GM18951 (cell line): Measurements from ENCODE around the gene HNF1B.
A peak's percentile ranks its signal among the peaks of the same experiment; 100 is the strongest.
"Not testable (repeated sequence)": the region's sequence is repeated elsewhere in the genome, so short reads cannot be mapped to it uniquely, and the experiment has no call there.

ENCODE experiments used
- POLR2A ChIP-seq: IDR thresholded peaks from 4 replicates; pipeline ENCODE4 v1.6.1; 2011; ENCODE audit warnings: mild to moderate bottlenecking; ENCODE audit not compliant: insufficient read length, insufficient read depth; ENCODE audit errors: extremely low read depth
- in situ Hi-C: fragments of 300-500 bp; cut with MboI; formaldehyde crosslinking; loops from one replicate; pipeline ENCODE4 v1.12.0; 2022; ENCODE audit warnings: low sequenced_read_pairs, mixed read lengths, inconsistent platforms; ENCODE audit not compliant: unreplicated experiment

The HNF1B gene, protein sequence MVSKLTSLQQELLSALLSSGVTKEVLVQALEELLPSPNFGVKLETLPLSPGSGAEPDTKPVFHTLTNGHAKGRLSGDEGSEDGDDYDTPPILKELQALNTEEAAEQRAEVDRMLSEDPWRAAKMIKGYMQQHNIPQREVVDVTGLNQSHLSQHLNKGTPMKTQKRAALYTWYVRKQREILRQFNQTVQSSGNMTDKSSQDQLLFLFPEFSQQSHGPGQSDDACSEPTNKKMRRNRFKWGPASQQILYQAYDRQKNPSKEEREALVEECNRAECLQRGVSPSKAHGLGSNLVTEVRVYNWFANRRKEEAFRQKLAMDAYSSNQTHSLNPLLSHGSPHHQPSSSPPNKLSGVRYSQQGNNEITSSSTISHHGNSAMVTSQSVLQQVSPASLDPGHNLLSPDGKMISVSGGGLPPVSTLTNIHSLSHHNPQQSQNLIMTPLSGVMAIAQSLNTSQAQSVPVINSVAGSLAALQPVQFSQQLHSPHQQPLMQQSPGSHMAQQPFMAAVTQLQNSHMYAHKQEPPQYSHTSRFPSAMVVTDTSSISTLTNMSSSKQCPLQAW

DNA sequence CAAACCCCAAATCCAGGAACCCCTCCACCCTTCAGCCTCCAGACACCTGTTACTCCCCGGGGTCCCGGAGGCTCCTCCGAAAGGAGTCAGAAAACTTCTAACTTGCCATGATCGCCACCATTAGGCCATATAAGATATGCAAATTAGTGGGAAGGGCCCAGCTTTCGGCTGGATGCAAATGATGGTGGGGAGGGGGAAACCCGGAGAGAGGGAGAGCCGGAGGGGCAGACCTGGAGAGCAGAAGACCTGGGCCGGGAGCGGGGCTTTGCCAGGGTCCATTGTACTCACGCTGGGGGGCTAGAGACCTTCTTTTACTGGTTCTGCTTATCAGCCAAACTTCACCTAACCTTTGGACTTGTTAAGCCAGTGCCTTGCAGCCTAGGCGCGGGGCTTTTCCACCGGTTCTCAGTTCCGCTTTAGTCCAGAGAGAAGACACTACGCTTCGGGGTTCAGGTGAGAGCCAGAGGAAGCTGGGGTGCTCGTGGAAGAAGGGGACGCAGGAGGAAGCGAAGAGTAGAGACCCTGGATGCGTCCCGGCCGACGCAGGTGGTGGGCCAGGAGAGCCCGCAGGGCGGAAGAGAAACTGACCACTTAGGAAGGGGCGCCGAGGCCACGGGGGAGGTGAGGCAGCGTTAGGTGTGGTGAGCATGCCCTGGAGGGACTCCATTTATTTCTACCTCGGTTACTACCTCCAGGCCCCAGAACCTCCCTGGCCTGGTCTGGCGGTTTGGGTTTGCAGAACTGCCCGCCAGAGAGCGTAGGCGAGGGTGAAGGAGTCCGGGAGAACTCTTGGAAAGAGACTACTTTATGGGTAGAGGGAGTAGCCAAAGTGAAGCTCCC is at the start of gene HNF1B:
TSS of gene HNF1B (minus strand) at position 99 of the 840 bp plus-strand sequence. CDS start 175 bp downstream, outside the sequence.
- in situ Hi-C loops = no loop called here
- TF ChIP-seq POLR2A = peak; percentile 96

DNA sequence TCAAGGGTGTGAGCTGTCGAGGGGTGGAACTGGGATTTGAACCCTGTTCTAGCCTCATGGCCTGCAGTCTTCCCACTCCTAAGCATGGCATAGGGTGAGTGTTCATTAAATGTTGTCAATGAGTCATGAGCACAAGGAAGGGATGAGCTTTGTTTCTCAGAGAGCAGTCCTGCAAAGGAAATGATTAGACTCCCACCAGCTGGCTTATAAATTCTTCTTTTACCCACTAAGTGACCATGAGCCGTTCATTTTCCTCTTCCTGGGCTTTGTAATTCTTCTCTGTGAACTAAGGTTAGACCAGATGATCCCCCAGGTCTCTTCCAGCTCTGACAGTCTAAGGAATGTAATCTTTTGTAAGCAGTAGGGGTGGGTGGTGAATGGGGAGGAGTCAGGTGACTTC is 47.9 kb upstream of the HNF1B start:
- no peak for TF ChIP-seq POLR2A
- in situ Hi-C loops = no loop called here

DNA sequence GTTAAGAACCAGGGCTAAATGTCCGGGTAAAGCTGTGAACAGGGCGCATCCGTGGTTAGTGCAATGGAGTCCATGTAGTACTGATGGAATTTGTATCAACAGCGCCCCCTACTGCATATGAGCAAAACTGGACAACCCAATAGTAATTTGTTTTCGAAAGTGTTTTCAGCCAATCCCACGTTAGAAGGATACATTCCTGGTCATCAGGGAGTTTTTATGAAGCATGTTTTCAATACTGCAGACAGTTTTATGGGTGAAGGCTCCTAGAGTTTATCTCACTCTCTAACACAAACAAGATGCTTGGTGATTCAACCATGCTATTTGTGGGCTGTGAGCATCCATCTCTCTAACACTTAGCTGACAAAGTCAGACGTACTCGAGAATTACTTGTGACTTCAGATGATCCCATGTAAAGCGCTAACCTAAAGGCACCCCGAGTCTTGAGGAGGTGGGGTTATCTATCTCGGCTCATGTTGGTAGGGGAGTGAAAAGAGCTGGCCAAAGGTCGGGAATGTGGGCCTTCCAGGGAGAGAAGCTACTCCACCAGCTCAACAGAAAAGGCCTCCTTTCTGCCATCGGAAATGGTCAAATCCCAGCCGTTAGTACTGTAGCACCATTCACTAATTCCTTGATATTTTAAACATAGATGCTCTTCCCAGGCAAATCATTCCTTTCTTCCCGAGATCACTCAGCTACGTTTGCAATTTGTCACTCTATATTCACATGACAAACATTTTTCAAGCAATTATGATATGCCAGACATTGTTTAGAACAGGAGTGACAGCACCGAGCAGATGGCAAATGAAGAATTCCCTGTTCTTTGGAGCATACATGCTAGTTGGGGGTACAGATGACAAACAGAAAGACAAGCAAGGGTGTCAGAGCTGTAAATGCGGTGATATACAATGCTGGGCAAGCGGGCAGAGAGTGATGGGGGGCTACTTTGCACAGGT is 46.9 kb upstream of the HNF1B start:
- in situ Hi-C loops = no loop called here
- TF ChIP-seq POLR2A = no peak

DNA sequence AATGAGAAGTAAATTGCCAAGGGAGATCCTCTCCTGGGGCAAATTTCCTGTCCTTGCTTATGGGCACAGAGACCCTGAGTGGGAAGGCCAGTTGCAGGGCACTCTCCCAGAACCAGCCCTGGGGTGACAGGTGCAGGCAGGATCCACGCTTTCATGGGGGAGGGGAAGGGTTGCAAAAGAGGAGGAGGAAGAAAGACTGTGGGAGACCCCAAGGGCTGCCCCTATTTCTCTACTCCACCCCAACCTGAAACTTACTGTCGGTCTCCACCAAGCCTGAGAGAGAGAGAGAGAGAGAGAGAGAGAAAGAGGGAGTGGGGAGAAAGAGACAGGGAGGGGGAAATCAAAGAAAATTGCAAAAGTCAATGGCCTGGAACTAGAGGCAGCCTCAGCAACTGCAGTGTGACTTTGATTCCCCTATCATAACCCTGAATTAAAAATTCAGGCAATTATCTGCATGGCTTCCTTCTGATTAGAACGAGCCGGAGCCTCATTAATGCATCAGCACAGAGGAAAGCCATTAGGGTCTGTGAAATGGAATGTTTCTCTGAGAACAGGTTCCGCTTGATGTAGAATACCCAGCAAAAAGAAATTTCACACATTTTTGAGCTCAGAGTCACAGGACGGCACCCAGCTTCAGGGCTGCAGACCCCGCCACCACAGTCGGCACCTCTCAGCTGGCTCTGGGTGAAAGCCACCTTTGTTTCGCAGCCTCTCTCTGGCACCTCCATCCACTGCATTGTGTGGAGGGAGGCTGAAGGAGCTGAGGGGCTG is 45.1 kb upstream of the HNF1B start:
- TF ChIP-seq POLR2A = no peak
- in situ Hi-C loops = no loop called here

DNA sequence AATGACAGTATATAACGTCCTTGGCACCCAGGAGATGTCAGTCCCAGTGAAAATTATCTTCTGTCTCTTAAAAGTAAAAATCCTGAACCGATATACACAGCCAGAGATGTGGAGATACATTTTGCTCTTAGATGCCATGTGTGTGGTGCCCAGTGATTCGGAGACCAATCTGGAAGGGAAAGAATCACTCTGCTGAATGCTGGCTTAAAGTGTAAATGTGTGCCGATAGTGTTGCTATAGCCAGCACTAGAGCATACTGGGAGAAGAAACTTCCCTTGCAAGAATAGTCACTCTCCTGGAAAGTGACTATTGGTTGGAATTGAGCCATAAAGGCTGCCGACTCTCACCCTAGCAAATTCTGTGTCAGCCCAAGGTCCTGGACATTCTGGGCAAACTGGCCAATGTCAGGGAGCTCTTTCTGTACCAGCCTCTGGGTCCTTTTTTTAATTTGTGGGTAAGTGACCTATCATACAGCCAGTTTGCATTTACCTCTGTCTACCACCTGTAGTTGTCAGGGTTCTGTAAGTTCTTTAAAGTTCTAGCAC is 44.2 kb upstream of the HNF1B start:
- in situ Hi-C loops = no loop called here

DNA sequence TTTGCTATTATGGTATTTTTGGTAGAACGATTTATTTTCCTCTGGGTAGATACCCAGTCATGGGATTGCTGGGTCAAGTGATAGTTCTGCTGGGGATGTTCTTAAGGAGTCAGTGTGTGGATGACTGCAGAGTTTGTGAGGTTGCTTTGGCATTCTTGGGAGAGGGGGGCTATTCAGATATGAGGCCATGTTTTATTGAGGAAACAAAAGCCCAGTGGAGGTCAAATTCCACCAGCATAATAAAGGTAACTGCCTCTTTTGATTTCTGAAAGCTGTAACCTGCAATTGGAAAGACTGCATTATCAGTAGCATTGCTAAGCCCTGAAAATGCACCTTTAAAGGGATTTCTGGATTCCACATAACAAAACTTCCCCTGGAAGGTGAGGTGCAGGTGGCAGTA is 43.7 kb upstream of the HNF1B start:
- in situ Hi-C loops = no loop called here
- TF ChIP-seq POLR2A = no peak

More for the DNA sequence above, 44.2 kb upstream of the HNF1B start:
- no peak for TF ChIP-seq POLR2A

DNA sequence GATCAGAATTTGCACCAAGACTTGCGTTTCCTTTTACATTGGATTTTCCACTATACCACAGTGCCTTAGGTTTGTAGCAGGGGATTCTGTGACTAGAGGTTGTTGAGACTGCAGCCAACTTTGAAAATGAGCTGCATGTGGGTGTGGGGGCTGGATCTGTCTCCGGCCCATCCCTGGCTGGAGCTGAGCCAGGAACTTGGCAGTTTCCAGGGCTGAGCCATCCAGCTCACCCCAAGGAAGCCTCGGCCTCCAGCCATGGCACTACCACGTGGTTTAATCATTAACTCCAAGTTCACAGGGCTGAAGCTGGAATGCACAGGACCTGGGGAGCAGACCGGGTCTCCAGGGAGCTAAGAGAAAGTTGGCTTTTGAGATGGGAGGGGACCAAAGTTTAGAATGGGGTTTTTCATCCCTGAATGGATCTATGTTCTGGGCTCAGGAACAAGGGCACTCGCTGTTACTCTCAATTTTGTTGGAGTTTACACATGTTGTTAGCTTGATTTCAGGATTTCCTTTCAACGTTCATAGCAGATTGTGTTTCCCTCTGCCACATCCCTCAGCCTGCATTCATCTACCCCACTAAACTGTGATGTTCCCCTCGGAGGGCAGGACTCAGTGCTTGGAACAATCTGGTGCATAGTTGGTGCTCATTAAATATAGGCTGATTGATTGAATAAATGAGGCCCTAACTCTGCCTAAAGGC is 42.3 kb upstream of the HNF1B start:
- in situ Hi-C loops = no loop called here
- TF ChIP-seq POLR2A = no peak

DNA sequence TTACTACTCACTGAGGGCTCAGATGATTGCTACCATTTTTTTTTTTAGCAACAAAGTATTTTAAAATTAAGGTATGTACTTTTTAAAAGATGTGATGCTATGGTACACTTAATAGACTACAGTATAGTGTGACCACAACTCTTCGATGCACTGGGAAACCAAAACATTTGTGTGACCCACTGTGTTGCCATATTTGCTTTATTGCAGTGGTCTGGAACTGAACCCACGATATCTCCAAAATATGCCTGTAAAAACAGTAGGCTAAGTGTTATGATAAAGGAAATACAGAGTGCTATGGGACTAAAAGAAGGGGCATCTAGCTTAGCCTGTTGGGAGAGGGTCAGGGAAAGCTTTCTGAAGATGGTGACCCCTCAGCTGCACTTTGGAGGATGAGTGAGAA is 41.6 kb upstream of the HNF1B start:
- in situ Hi-C loops = no loop called here
- TF ChIP-seq POLR2A = no peak

DNA sequence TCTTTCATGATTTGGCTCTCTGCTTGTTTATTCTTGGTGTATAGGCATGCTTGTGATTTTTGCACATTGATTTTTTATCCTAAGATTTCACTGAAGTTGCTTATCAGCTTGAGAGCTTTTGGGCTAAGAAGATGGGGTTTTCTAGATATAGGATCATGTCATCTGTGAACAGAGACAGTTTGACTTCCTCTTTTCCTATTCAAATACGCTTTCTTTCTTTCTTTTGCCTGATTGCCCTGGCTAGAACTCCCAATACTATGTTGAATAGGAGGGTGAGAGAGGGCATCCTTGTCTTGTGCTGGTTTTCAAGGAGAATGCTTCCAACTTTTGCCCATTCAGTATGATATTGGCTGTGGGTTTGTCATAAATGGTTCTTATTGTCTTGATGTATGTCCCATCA is 37.6 kb upstream of the HNF1B start:
- in situ Hi-C loops = not testable (repeated sequence)

DNA sequence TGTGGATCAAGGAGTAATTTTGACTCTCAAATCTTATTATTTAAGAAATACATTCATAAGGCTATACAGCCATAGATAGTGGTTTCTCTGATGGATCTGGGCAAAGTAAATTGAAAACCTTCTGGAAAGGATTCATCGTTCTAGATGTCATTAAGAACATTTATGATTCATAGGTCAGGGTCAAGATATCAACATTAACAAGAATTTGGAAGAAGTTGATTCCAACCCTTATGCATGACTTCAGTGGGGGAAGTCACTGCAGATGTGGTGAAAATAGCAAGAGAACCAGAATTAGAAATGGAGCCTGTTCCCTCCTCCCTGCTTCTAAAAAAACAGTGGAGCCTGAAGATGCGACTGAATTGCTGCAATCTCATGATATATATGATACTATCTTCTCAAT is 36.6 kb upstream of the HNF1B start:
- no peak for TF ChIP-seq POLR2A
- in situ Hi-C loops = no loop called here

DNA sequence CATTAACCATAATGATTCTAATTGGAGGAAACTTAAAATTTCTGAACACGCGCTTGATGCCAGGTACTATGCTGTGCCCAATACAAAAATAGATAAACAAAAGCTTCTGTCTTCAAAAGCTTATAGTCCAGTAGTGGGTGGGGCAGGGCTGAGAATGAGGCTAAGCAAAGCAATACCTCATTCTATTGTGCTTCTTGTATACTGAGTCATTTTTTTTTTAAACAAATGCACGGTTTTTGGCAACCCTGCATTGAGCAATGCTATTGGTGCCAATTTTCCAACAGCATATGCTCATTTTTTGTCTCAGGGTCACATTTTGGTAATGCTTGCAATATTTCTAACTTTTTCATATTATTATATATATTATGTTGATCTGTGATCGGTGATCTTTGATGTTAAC is 34.7 kb upstream of the HNF1B start:
- TF ChIP-seq POLR2A = no peak
- in situ Hi-C loops = no loop called here
